IMR-90 (cell line): Measurements from ENCODE around the gene SETD3. TPM values are rescaled to one million over a fixed set of nuclear protein-coding genes. Genes with fewer than 3 reads are reported as not detected.

ENCODE experiments used
- ATAC-seq: fragments of 200-7000 bp; cut with Tn5 transposase; 2 replicates; pipeline ENCODE4 v1.9.1; 2020; ENCODE audit warnings: low read depth, mild to moderate bottlenecking, moderate library complexity
- BruUV-seq: library from RNA; stranded (reverse); fragments of 400-500 nt; replicated peaks from 2 replicates; lab custom pipeline; 2021; lab: Mats Ljungman, UMichigan
- CTCF ChIA-PET: fragments of 300-600 bp; formaldehyde crosslinking; extraction: SDS; loops from one replicate; lab custom pipeline; 2021; ENCODE audit warnings: antibody characterized with exemption; lab: Yijun Ruan, JAX
- POLR2A ChIA-PET: fragments of 300-600 bp; sonication (Branson Sonifier 250); formaldehyde crosslinking; loops from one replicate; lab custom pipeline; 2022; ENCODE audit warnings: antibody characterized with exemption; ENCODE audit not compliant: unreplicated experiment; lab: Charles Lee
- DNase-seq: peaks from one replicate; pipeline ENCODE4 v3.0.0; 2013
- H2AFZ ChIP-seq: replicated peaks from 2 replicates; pipeline ENCODE3; 2013; ENCODE audit warnings: low read length, mild to moderate bottlenecking; ENCODE audit not compliant: poor library complexity
- H2AK5ac ChIP-seq: 2 replicates; pipeline ENCODE4 v1.6.1; 2013; ENCODE audit warnings: low read depth, low read length, inconsistent platforms
- H2AK9ac ChIP-seq: replicated peaks from 2 replicates; pipeline ENCODE3; 2013; ENCODE audit warnings: mild to moderate bottlenecking, low read depth, low read length, moderate library complexity; ENCODE audit not compliant: poor library complexity
- H2BK120ac ChIP-seq: 2 replicates; pipeline ENCODE4 v1.6.1; 2013; ENCODE audit warnings: low read depth, low read length, inconsistent platforms
- H2BK15ac ChIP-seq: 3 replicates; pipeline ENCODE4 v1.6.1; 2013; ENCODE audit warnings: low read depth, low read length, inconsistent platforms
- H2BK20ac ChIP-seq: 2 replicates; pipeline ENCODE4 v1.6.1; 2013; ENCODE audit warnings: low read depth, mild to moderate bottlenecking, inconsistent platforms, low read length, moderate library complexity
- H2BK5ac ChIP-seq: 2 replicates; pipeline ENCODE4 v1.6.1; 2013; ENCODE audit warnings: mild to moderate bottlenecking, low read depth, low read length, inconsistent platforms; ENCODE audit not compliant: poor library complexity, severe bottlenecking
- H3K14ac ChIP-seq: replicated peaks from 2 replicates; pipeline ENCODE4 v1.6.1; 2013; ENCODE audit warnings: low read depth, low read length, inconsistent platforms
- H3K18ac ChIP-seq: 2 replicates; pipeline ENCODE4 v1.6.1; 2013; ENCODE audit warnings: low read depth, low read length, control low read depth
- H3K23ac ChIP-seq: 2 replicates; pipeline ENCODE4 v1.6.1; 2013; ENCODE audit warnings: low read depth, low read length, inconsistent platforms
- H3K27ac ChIP-seq: 2 replicates; pipeline ENCODE4 v1.5.1; 2013; ENCODE audit warnings: mild to moderate bottlenecking, control low read depth, low read length; ENCODE audit not compliant: insufficient read depth
- H3K27me3 ChIP-seq: 2 replicates; pipeline ENCODE4 v1.6.1; 2013; ENCODE audit warnings: low read length; ENCODE audit not compliant: control insufficient read depth, insufficient read depth
- H3K36me3 ChIP-seq: 2 replicates; pipeline ENCODE4 v1.6.1; 2013; ENCODE audit warnings: low read length, mixed read lengths; ENCODE audit not compliant: control insufficient read depth, insufficient read depth
- H3K4ac ChIP-seq: 2 replicates; pipeline ENCODE4 v1.6.1; 2013; ENCODE audit warnings: low read depth, low read length, inconsistent platforms
- H3K4me1 ChIP-seq: 2 replicates; pipeline ENCODE4 v1.6.1; 2013; ENCODE audit warnings: low read length, mixed read lengths; ENCODE audit not compliant: control insufficient read depth, insufficient read depth
- H3K4me2 ChIP-seq: 2 replicates; pipeline ENCODE4 v1.6.1; 2013; ENCODE audit warnings: low read depth, mild to moderate bottlenecking, control low read depth, low read length, moderate library complexity
- H3K4me3 ChIP-seq: 2 replicates; pipeline ENCODE4 v1.5.1; 2013; ENCODE audit warnings: low read depth, mild to moderate bottlenecking, control low read depth, low read length, moderate library complexity; ENCODE audit not compliant: insufficient read depth
- H3K56ac ChIP-seq: 2 replicates; pipeline ENCODE4 v1.6.1; 2013; ENCODE audit warnings: low read length, inconsistent platforms; ENCODE audit not compliant: insufficient read depth; ENCODE audit errors: extremely low read depth
- H3K79me1 ChIP-seq, 2 experiments: 2 replicates each; pipeline ENCODE4 v1.6.1; 2013; ENCODE audit warnings: low read length in 2 of 2, inconsistent platforms in 1 of 2, low read depth in 1 of 2
- H3K9ac ChIP-seq: 2 replicates; pipeline ENCODE4 v1.6.1; 2013; ENCODE audit warnings: low read depth, low read length, control low read depth
- H3K9me1 ChIP-seq: 2 replicates; pipeline ENCODE4 v1.6.1; 2013; ENCODE audit warnings: low read length, inconsistent platforms; ENCODE audit not compliant: insufficient read depth
- H3K9me3 ChIP-seq: 2 replicates; pipeline ENCODE4 v1.6.1; 2013; ENCODE audit warnings: low read length; ENCODE audit not compliant: control insufficient read depth, insufficient read depth
- H4K20me1 ChIP-seq: 2 replicates; pipeline ENCODE4 v1.6.1; 2013; ENCODE audit warnings: low read length, inconsistent platforms; ENCODE audit not compliant: insufficient read depth
- H4K5ac ChIP-seq: 2 replicates; pipeline ENCODE4 v1.6.1; 2013; ENCODE audit warnings: mild to moderate bottlenecking, low read depth, low read length, control low read depth
- H4K8ac ChIP-seq, 2 experiments: 2 replicates each; pipeline ENCODE4 v1.6.1; 2013; ENCODE audit warnings: low read depth in 2 of 2, low read length in 2 of 2, control low read depth in 1 of 2, inconsistent platforms in 1 of 2
- H4K91ac ChIP-seq: 2 replicates; pipeline ENCODE4 v1.6.1; 2013; ENCODE audit warnings: low read depth, low read length, inconsistent platforms; ENCODE audit not compliant: insufficient read depth
- BHLHE40 ChIP-seq: fragments of 150-350 bp; IDR thresholded peaks from 2 replicates; pipeline ENCODE4 v1.6.1; 2016; ENCODE audit warnings: mild to moderate bottlenecking, low read depth, low read length
- CEBPB ChIP-seq: IDR thresholded peaks from 2 replicates; pipeline ENCODE4 v1.6.1; 2012; ENCODE audit warnings: low read depth, low read length, improper control_type of control experiment
- CHD1 ChIP-seq: IDR thresholded peaks from 2 replicates; pipeline ENCODE4 v1.6.1; 2012; ENCODE audit warnings: low read depth, low read length, improper control_type of control experiment
- CTCF ChIP-seq: conservative IDR thresholded peaks from 2 replicates; pipeline ENCODE4 v1.5.1; 2012; ENCODE audit warnings: mild to moderate bottlenecking, low read depth, low read length, improper control_type of control experiment
- ELK1 ChIP-seq: fragments of 150-350 bp; IDR thresholded peaks from 2 replicates; pipeline ENCODE4 v1.6.1; 2016; ENCODE audit warnings: low read depth, mild to moderate bottlenecking, low read length, moderate library complexity, borderline replicate concordance
- FOS ChIP-seq: fragments of 150-350 bp; IDR thresholded peaks from 2 replicates; pipeline ENCODE4 v1.6.1; 2016; ENCODE audit warnings: low read depth, low read length
- MAFK ChIP-seq: IDR thresholded peaks from 2 replicates; pipeline ENCODE4 v1.6.1; 2012; ENCODE audit warnings: low read depth, low read length, improper control_type of control experiment
- MAZ ChIP-seq: IDR thresholded peaks from 2 replicates; pipeline ENCODE4 v1.6.1; 2012; ENCODE audit warnings: low read depth, mild to moderate bottlenecking, low read length, improper control_type of control experiment, moderate library complexity, borderline replicate concordance
- MXI1 ChIP-seq: IDR thresholded peaks from 2 replicates; pipeline ENCODE4 v1.6.1; 2012; ENCODE audit warnings: low read depth, mild to moderate bottlenecking, low read length, moderate library complexity, borderline replicate concordance
- NFE2L2 ChIP-seq: fragments of 150-350 bp; IDR thresholded peaks from 2 replicates; pipeline ENCODE4 v1.6.1; 2016; ENCODE audit warnings: low read depth, mild to moderate bottlenecking, low read length
- POLR2A ChIP-seq: IDR thresholded peaks from 2 replicates; pipeline ENCODE4 v1.6.1; 2012; ENCODE audit warnings: mild to moderate bottlenecking, low read depth, low read length
- RAD21 ChIP-seq: IDR thresholded peaks from 2 replicates; pipeline ENCODE4 v1.6.1; 2012; ENCODE audit warnings: low read length, improper control_type of control experiment
- RCOR1 ChIP-seq: IDR thresholded peaks from 2 replicates; pipeline ENCODE4 v1.6.1; 2012; ENCODE audit warnings: mild to moderate bottlenecking, low read length, improper control_type of control experiment; ENCODE audit not compliant: insufficient replicate concordance
- RFX5 ChIP-seq: IDR thresholded peaks from 2 replicates; pipeline ENCODE4 v1.8.0; 2012; ENCODE audit warnings: low read depth, mild to moderate bottlenecking, low read length, moderate library complexity
- SMC3 ChIP-seq: fragments of 150-350 bp; IDR thresholded peaks from 2 replicates; pipeline ENCODE4 v1.6.1; 2016; ENCODE audit warnings: low read depth, mild to moderate bottlenecking, antibody characterized with exemption, low read length, moderate library complexity
- USF2 ChIP-seq: fragments of 150-350 bp; IDR thresholded peaks from 2 replicates; pipeline ENCODE4 v1.6.1; 2017; ENCODE audit warnings: mild to moderate bottlenecking, antibody characterized with exemption, low read length, low read depth
- WGBS, 2 experiments: methylation state at CpG; one replicate each; pipeline versions ENCODE4 v1.1.5 to v1.1.7; 2013; ENCODE audit warnings: missing lambda C conversion rate in 2 of 2; ENCODE audit not compliant: insufficient read length in 1 of 2; ENCODE audit errors: extremely low coverage in 2 of 2; 5-methylcytosine and 5-hydroxymethylcytosine counted together
- dilution Hi-C: fragments of 300-500 bp; cut with HindIII; formaldehyde crosslinking; loops from one replicate; pipeline ENCODE4 v1.14.3; 2018; ENCODE audit warnings: low sequenced_read_pairs; ENCODE audit not compliant: unreplicated experiment
- in situ Hi-C: fragments of 300-500 bp; cut with MboI; formaldehyde crosslinking; loops from 3 replicates; pipeline ENCODE4 v1.14.3; 2019; ENCODE audit warnings: low sequenced_read_pairs, inconsistent platforms, mixed read lengths
- intact Hi-C: fragments of 100-400 bp; cut with micrococcal nuclease; formaldehyde crosslinking; loops from 2 replicates; pipeline ENCODE4 v1.10.0; 2022
- polyA plus RNA-seq, 3 experiments: library from polyadenylated mRNA; depleted of rRNA; stranded (reverse); fragments of >200 nt; gene quantifications; 2 replicates each; pipeline ENCODE4 v1.2.3, GENCODE V29; 2012; ENCODE audit warnings: low replicate concordance in 1 of 3
- total RNA-seq: library from RNA; depleted of rRNA; stranded (reverse); fragments of >200 nt; gene quantifications from 2 replicates; pipeline ENCODE4 v1.2.3, GENCODE V29; 2012

Gene SETD3
- total and polyA plus RNA-seq, 2 of the 4 experiments (the other 2 are of a cell fraction), result 18.8 to 31.9 TPM

GRCh38 chr14:99431986-99432385 lies 48.7 kb downstream of the SETD3 start:
- no peak overlapping the region for H3K56ac ChIP-seq
- no peak overlapping the region for H3K23ac ChIP-seq
- no peak overlapping the region for H2AK9ac ChIP-seq
- H3K9me3 ChIP-seq, result peaks cover 5% of the 10 kb centered on the region; the same call in 1 of the 2 replicates
- DNase-seq (no peak), ATAC-seq (no peak)
- H3K4me3 ChIP-seq, result no peak overlapping the region
- in situ Hi-C loops, result no loop called here
- H4K8ac ChIP-seq, result no peak overlapping the region
- peaks cover 9% of the 10 kb centered on the region for H3K4me1 ChIP-seq
- no peak overlapping the region for H4K5ac ChIP-seq
- no peak overlapping the region for H2BK20ac ChIP-seq
- H3K9ac ChIP-seq, result no peak overlapping the region
- no peaks in the 10 kb centered on the region for H4K20me1 ChIP-seq
- H2BK15ac ChIP-seq, result no peak overlapping the region
- CTCF ChIA-PET, result interaction anchor here (1.0 kb wide), 1 partner anchor 16 kb away, joined by 3 read pairs; no protein-coding TSS in a partner anchor
- TF ChIP-seq CTCF (no peak), MAFK (no peak), CHD1 (no peak), FOS (no peak), POLR2A (no peak), ELK1 (no peak), SMC3 (no peak), RFX5 (no peak), MAZ (no peak), USF2 (no peak), RAD21 (no peak), BHLHE40 (no peak), MXI1 (no peak), CEBPB (no peak), NFE2L2 (no peak), RCOR1 (no peak)
- no peak overlapping the region for H3K4me2 ChIP-seq
- H3K27me3 ChIP-seq, result no peaks in the 10 kb centered on the region
- BruUV-seq, result no TSS peak
- WGBS, 2 experiments, result no CpG with 5 or more reads among the region's 3 CpGs
- H4K91ac ChIP-seq, result no peak overlapping the region
- H3K79me1 ChIP-seq, result peaks cover 4 to 12% of the 10 kb centered on the region in 2 experiments; a peak in 3 of 4 replicates
- H3K14ac ChIP-seq, result no peak overlapping the region
- H3K18ac ChIP-seq, result no peak overlapping the region
- no peak overlapping the region for H2AFZ ChIP-seq
- no peak overlapping the region for H3K27ac ChIP-seq
- H2AK5ac ChIP-seq, result no peak overlapping the region
- H2BK120ac ChIP-seq, result no peak overlapping the region
- no peak overlapping the region for H2BK5ac ChIP-seq
- POLR2A ChIA-PET, result no interaction called here
- intact Hi-C loops, result no loop called here
- peaks cover 5% of the 10 kb centered on the region for H3K9me1 ChIP-seq
- no peak overlapping the region for H3K4ac ChIP-seq
- dilution Hi-C loops, result no loop called here
- peaks cover 11% of the 10 kb centered on the region for H3K36me3 ChIP-seq
